ENCODE data around the gene CCL4. TPM values are rescaled to one million over a fixed set of nuclear protein-coding genes. Genes with fewer than 3 reads are reported as not detected.
"Not testable (repeated sequence)": the region's sequence is repeated elsewhere in the genome, so short reads cannot be mapped to it uniquely, and the experiment has no call there.

The CCL4 gene
- total RNA-seq, 1 donor from 2014 or later: 23.4 TPM

DNA sequence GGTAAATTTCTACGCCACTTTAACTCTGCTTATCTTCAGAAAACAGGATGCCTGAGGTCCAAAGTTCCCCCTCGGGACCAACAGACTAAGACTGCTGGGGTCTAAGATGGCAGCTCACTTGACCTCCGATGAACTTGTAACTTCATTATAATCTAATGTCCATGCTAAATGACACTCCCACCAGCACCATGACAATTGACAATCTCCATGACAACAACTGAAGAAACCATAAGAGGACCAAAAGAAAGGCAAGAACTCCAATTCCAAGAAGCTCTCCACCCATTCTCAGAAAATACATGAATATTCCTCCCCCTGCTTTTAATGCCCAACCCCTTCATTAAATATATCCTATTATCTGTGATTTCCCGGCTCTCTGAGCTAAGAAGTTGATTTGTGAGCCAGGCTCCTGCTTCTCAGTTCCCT, 7.5 kb downstream of the CCL4 start:
- no peak for DNase-seq (ENCODE audit: low read depth)
- Mint-ChIP-seq H3K27ac (ENCODE audit: unreplicated experiment) (no peak overlapping the region), H3K4me3 (ENCODE audit: unreplicated experiment) (no peak overlapping the region)

DNA sequence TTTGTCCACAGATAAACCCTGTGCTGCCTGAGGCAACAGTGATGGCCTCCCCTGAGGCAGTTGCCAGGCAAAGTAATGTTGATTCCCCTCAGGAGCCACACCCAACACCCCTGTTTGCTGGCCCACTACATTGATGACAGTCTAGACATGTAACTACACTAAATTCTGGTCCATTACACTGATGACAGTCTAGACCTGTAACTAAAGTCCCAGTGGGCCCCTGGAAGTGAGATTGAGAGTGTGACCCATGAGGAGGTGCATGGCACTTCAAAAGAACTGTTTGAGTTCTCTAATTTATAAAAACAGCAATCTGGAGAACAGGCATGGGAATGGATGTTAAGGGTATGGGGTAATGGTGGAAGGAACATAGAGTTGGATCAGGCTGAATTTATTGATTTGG, 8.9 kb downstream of the CCL4 start:
- FAIRE-seq (no peak), DNase-seq (ENCODE audit: low read depth) (no peak)
- no peak overlapping the region for H3K27ac Mint-ChIP-seq (ENCODE audit: unreplicated experiment)
- H2AFZ ChIP-seq (ENCODE audit: low read depth, low read length): no peak overlapping the region
- no peaks in the 10 kb centered on the region for H3K79me2 ChIP-seq (ENCODE audit: insufficient read depth, low read length)
- H3K27me3 Mint-ChIP-seq (ENCODE audit: low read depth, unreplicated experiment): peaks cover 8% of the 10 kb centered on the region
- no peaks in the 10 kb centered on the region for H3K36me3 Mint-ChIP-seq (ENCODE audit: low read depth, unreplicated experiment)
- no peak for TF ChIP-seq EZH2 (IDR thresholded peaks at IDR 0.05; ENCODE audit: insufficient read depth, low read length)
- TF ChIP-seq, protein P1, sequence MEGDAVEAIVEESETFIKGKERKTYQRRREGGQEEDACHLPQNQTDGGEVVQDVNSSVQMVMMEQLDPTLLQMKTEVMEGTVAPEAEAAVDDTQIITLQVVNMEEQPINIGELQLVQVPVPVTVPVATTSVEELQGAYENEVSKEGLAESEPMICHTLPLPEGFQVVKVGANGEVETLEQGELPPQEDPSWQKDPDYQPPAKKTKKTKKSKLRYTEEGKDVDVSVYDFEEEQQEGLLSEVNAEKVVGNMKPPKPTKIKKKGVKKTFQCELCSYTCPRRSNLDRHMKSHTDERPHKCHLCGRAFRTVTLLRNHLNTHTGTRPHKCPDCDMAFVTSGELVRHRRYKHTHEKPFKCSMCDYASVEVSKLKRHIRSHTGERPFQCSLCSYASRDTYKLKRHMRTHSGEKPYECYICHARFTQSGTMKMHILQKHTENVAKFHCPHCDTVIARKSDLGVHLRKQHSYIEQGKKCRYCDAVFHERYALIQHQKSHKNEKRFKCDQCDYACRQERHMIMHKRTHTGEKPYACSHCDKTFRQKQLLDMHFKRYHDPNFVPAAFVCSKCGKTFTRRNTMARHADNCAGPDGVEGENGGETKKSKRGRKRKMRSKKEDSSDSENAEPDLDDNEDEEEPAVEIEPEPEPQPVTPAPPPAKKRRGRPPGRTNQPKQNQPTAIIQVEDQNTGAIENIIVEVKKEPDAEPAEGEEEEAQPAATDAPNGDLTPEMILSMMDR (IDR thresholded peaks at IDR 0.05; ENCODE audit: insufficient read depth, low read depth, low read length): no peak
- H3K4me1 ChIP-seq (ENCODE audit: insufficient read depth, low read length): peaks cover 2% of the 10 kb centered on the region
- no peaks in the 10 kb centered on the region for H3K36me3 ChIP-seq (ENCODE audit: insufficient read depth, low read length)
- no peak overlapping the region for H3K9ac ChIP-seq (ENCODE audit: low read length)
- no peak overlapping the region for H3K4me2 ChIP-seq (ENCODE audit: low read length)
- H3K27ac ChIP-seq (ENCODE audit: low read depth, low read length): no peak overlapping the region
- no peaks in the 10 kb centered on the region for H3K27me3 ChIP-seq (ENCODE audit: insufficient read depth, low read length)
- H3K4me3 ChIP-seq (ENCODE audit: insufficient read depth, low read depth, low read length): no peak overlapping the region
- no peaks in the 10 kb centered on the region for H4K20me1 ChIP-seq (ENCODE audit: insufficient read depth, low read length)
- H3K4me3 Mint-ChIP-seq (ENCODE audit: unreplicated experiment): no peak overlapping the region
- peaks cover 3% of the 10 kb centered on the region for H3K4me1 Mint-ChIP-seq (ENCODE audit: low read depth, unreplicated experiment)
- H3K9me3 Mint-ChIP-seq (ENCODE audit: unreplicated experiment): peaks cover 27% of the 10 kb centered on the region
- no peaks in the 10 kb centered on the region for H3K9me3 ChIP-seq (ENCODE audit: insufficient read depth, low read depth, low read length)

More for the DNA sequence above, 7.5 kb downstream of the CCL4 start:
- no peak overlapping the region for H3K4me3 ChIP-seq (ENCODE audit: insufficient read depth, low read depth, low read length)
- H3K36me3 ChIP-seq (ENCODE audit: insufficient read depth, low read length): no peaks in the 10 kb centered on the region
- Mint-ChIP-seq H3K4me1 (ENCODE audit: low read depth, unreplicated experiment) (peaks cover 3% of the 10 kb centered on the region), H3K36me3 (ENCODE audit: low read depth, unreplicated experiment) (no peaks in the 10 kb centered on the region), H3K27me3 (ENCODE audit: low read depth, unreplicated experiment) (peaks cover 16% of the 10 kb centered on the region), H3K9me3 (ENCODE audit: unreplicated experiment) (peaks cover 27% of the 10 kb centered on the region)
- no peaks in the 10 kb centered on the region for H3K79me2 ChIP-seq (ENCODE audit: insufficient read depth, low read length)
- no peak overlapping the region for H3K4me2 ChIP-seq (ENCODE audit: low read length)
- TF ChIP-seq, protein P1 (IDR thresholded peaks at IDR 0.05; ENCODE audit: insufficient read depth, low read depth, low read length): no peak
- no peak for TF ChIP-seq EZH2 (IDR thresholded peaks at IDR 0.05; ENCODE audit: insufficient read depth, low read length)
- H4K20me1 ChIP-seq (ENCODE audit: insufficient read depth, low read length): no peaks in the 10 kb centered on the region
- H2AFZ ChIP-seq (ENCODE audit: low read depth, low read length): no peak overlapping the region
- no peaks in the 10 kb centered on the region for H3K9me3 ChIP-seq (ENCODE audit: insufficient read depth, low read depth, low read length)
- H3K4me1 ChIP-seq (ENCODE audit: insufficient read depth, low read length): no peaks in the 10 kb centered on the region
- H3K27ac ChIP-seq (ENCODE audit: low read depth, low read length): no peak overlapping the region
- H3K27me3 ChIP-seq (ENCODE audit: insufficient read depth, low read length): no peaks in the 10 kb centered on the region
- H3K9ac ChIP-seq (ENCODE audit: low read length): no peak overlapping the region
- no peak for FAIRE-seq

- peaks cover 27% of the 10 kb centered on the region for H3K9me3 Mint-ChIP-seq (ENCODE audit: unreplicated experiment)
- not testable (repeated sequence) for H3K4me1 ChIP-seq (ENCODE audit: insufficient read depth, low read length); H3K4me3 ChIP-seq (ENCODE audit: insufficient read depth, low read depth, low read length); H3K36me3 ChIP-seq (ENCODE audit: insufficient read depth, low read length); H3K27ac ChIP-seq (ENCODE audit: low read depth, low read length); H3K9ac ChIP-seq (ENCODE audit: low read length); FAIRE-seq; H3K36me3 Mint-ChIP-seq (ENCODE audit: low read depth, unreplicated experiment); H3K9me3 ChIP-seq (ENCODE audit: insufficient read depth, low read depth, low read length); H3K4me3 Mint-ChIP-seq (ENCODE audit: unreplicated experiment); H3K27me3 ChIP-seq (ENCODE audit: insufficient read depth, low read length); H4K20me1 ChIP-seq (ENCODE audit: insufficient read depth, low read length); H3K79me2 ChIP-seq (ENCODE audit: insufficient read depth, low read length); H3K27me3 Mint-ChIP-seq (ENCODE audit: low read depth, unreplicated experiment); H3K4me1 Mint-ChIP-seq (ENCODE audit: low read depth, unreplicated experiment); H2AFZ ChIP-seq (ENCODE audit: low read depth, low read length); H3K4me2 ChIP-seq (ENCODE audit: low read length); H3K27ac Mint-ChIP-seq (ENCODE audit: unreplicated experiment); DNase-seq (ENCODE audit: low read depth)
These were observed 9.5 kb downstream of the CCL4 start for GRCh38 chr17:36113131-36113530.

- H3K27me3 Mint-ChIP-seq (ENCODE audit: low read depth, unreplicated experiment); H3K4me1 Mint-ChIP-seq (ENCODE audit: low read depth, unreplicated experiment); H3K4me1 ChIP-seq (ENCODE audit: insufficient read depth, low read length); H3K4me3 ChIP-seq (ENCODE audit: insufficient read depth, low read depth, low read length); H3K36me3 Mint-ChIP-seq (ENCODE audit: low read depth, unreplicated experiment); H4K20me1 ChIP-seq (ENCODE audit: insufficient read depth, low read length); H3K4me3 Mint-ChIP-seq (ENCODE audit: unreplicated experiment); H3K27ac Mint-ChIP-seq (ENCODE audit: unreplicated experiment); H3K9ac ChIP-seq (ENCODE audit: low read length); FAIRE-seq; H3K9me3 ChIP-seq (ENCODE audit: insufficient read depth, low read depth, low read length); H2AFZ ChIP-seq (ENCODE audit: low read depth, low read length); H3K27me3 ChIP-seq (ENCODE audit: insufficient read depth, low read length); H3K36me3 ChIP-seq (ENCODE audit: insufficient read depth, low read length); H3K79me2 ChIP-seq (ENCODE audit: insufficient read depth, low read length): not testable (repeated sequence)
- H3K9me3 Mint-ChIP-seq (ENCODE audit: unreplicated experiment): peaks cover 27% of the 10 kb centered on the region
- peak; percentile 26 for DNase-seq (ENCODE audit: low read depth)
- Histone ChIP-seq H3K4me2 (ENCODE audit: low read length) (peak overlapping the region; percentile 14), H3K27ac (ENCODE audit: low read depth, low read length) (peak overlapping the region; percentile 27)
These were observed 11.5 kb downstream of the CCL4 start for GRCh38 chr17:36114971-36115648.

DNA sequence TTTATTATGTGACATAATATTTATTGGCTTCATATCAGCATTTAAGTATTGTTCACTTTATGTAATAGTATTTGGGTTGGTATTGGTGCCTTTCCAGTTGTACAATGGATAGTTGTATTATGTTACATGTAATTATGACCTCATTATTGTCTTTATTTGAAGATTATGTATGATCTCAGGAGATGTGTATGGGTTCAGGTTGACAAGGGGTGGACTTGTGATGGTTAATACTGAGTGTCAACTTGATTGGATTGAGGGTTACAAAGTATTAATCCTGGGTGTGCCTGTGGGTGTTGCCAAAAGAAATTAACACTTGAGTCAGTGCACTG, 12.0 kb downstream of the CCL4 start:
- not testable (repeated sequence) for H3K36me3 ChIP-seq (ENCODE audit: insufficient read depth, low read length); H3K79me2 ChIP-seq (ENCODE audit: insufficient read depth, low read length); H2AFZ ChIP-seq (ENCODE audit: low read depth, low read length); H4K20me1 ChIP-seq (ENCODE audit: insufficient read depth, low read length); H3K4me3 Mint-ChIP-seq (ENCODE audit: unreplicated experiment); FAIRE-seq; H3K27me3 ChIP-seq (ENCODE audit: insufficient read depth, low read length); H3K27me3 Mint-ChIP-seq (ENCODE audit: low read depth, unreplicated experiment); H3K4me1 Mint-ChIP-seq (ENCODE audit: low read depth, unreplicated experiment); H3K4me3 ChIP-seq (ENCODE audit: insufficient read depth, low read depth, low read length); H3K4me1 ChIP-seq (ENCODE audit: insufficient read depth, low read length); H3K9me3 ChIP-seq (ENCODE audit: insufficient read depth, low read depth, low read length); H3K36me3 Mint-ChIP-seq (ENCODE audit: low read depth, unreplicated experiment); H3K9ac ChIP-seq (ENCODE audit: low read length); DNase-seq (ENCODE audit: low read depth); H3K4me2 ChIP-seq (ENCODE audit: low read length)
- Mint-ChIP-seq H3K27ac (ENCODE audit: unreplicated experiment) (peak overlapping the region; percentile 5), H3K9me3 (ENCODE audit: unreplicated experiment) (peaks cover 23% of the 10 kb centered on the region)
- peak overlapping the region; percentile 27 for H3K27ac ChIP-seq (ENCODE audit: low read depth, low read length)

Data from astrocyte (in vitro differentiated cells and primary cell).